ENCODE results near the gene ANKS1A. TPM values are rescaled to one million over a fixed set of nuclear protein-coding genes. Genes with fewer than 3 reads are reported as not detected.

ANKS1A gene
- total RNA-seq, 3 donors from 2014 or later (not counting 1 experiment from before 2014, with no cell fraction given): 10.4 to 11.5 (median 10.9) TPM

- Histone ChIP-seq H3K9me3 (ENCODE audit: control insufficient read depth, insufficient read depth, low read length) (no peaks in the 10 kb centered on the region), H3K4me3 (ENCODE audit: low read length) (no peak overlapping the region), H3K4me1 (ENCODE audit: control insufficient read depth, insufficient read depth, low read length) (no peaks in the 10 kb centered on the region), H3K27ac (ENCODE audit: low read length) (no peak overlapping the region), H3K36me3 (ENCODE audit: control insufficient read depth, insufficient read depth, low read length) (no peaks in the 10 kb centered on the region), H3K27me3 (ENCODE audit: control insufficient read depth, insufficient read depth, low read length) (no peaks in the 10 kb centered on the region)
- peaks cover 0 to 7% of the 10 kb centered on the region in 2 donors for H3K4me1 Mint-ChIP-seq
- no peaks in the 10 kb centered on the region for H3K9me3 Mint-ChIP-seq
- DNase-seq: no peak
- TF ChIP-seq, protein P1, sequence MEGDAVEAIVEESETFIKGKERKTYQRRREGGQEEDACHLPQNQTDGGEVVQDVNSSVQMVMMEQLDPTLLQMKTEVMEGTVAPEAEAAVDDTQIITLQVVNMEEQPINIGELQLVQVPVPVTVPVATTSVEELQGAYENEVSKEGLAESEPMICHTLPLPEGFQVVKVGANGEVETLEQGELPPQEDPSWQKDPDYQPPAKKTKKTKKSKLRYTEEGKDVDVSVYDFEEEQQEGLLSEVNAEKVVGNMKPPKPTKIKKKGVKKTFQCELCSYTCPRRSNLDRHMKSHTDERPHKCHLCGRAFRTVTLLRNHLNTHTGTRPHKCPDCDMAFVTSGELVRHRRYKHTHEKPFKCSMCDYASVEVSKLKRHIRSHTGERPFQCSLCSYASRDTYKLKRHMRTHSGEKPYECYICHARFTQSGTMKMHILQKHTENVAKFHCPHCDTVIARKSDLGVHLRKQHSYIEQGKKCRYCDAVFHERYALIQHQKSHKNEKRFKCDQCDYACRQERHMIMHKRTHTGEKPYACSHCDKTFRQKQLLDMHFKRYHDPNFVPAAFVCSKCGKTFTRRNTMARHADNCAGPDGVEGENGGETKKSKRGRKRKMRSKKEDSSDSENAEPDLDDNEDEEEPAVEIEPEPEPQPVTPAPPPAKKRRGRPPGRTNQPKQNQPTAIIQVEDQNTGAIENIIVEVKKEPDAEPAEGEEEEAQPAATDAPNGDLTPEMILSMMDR (IDR thresholded peaks at IDR 0.05): no peak
- H3K27me3 Mint-ChIP-seq (ENCODE audit: low read depth in 2 of 2): no peaks in the 10 kb centered on the region
- no peaks in the 10 kb centered on the region for H3K36me3 Mint-ChIP-seq
- 95% methylated on average over 11 of the region's 11 CpGs for WGBS (ENCODE audit: insufficient coverage)
- H3K4me3 Mint-ChIP-seq: no peak overlapping the region
- intact Hi-C loops (cut with micrococcal nuclease): no loop called here
- ATAC-seq: no peak
- H3K27ac Mint-ChIP-seq: no peak overlapping the region
These were observed 178.2 kb downstream of the ANKS1A start for GRCh38 chr6:35067234-35067633.

DNA sequence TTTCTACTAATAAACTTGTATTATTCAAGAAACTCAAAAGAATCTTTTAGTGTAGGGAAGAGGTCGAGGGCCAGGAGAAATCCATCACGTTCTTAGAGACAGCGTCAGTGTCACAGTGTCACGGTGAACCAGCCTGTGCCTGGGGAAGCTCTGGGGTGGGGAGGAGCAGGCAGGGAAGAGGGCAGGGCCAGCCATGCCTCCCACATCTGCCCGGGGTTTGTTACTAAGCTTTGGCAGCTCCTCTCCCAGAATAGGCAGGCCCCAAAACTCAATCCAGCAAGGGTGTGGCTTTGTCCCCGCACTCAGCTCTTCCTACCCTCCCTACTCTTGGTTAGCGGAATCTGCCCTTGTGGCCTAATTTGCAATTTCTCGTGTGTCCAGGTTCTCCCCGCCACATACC, 179.2 kb downstream of the ANKS1A start:
- Histone ChIP-seq H3K27ac (ENCODE audit: low read length) (no peak overlapping the region), H3K9me3 (ENCODE audit: control insufficient read depth, insufficient read depth, low read length) (no peaks in the 10 kb centered on the region), H3K27me3 (ENCODE audit: control insufficient read depth, insufficient read depth, low read length) (no peaks in the 10 kb centered on the region), H3K4me3 (ENCODE audit: low read length) (no peak overlapping the region), H3K36me3 (ENCODE audit: control insufficient read depth, insufficient read depth, low read length) (no peaks in the 10 kb centered on the region), H3K4me1 (ENCODE audit: control insufficient read depth, insufficient read depth, low read length) (no peaks in the 10 kb centered on the region)
- H3K27ac Mint-ChIP-seq: no peak overlapping the region
- no peak overlapping the region for H3K4me3 Mint-ChIP-seq
- no peaks in the 10 kb centered on the region for H3K27me3 Mint-ChIP-seq (ENCODE audit: low read depth in 2 of 2)
- intact Hi-C loops (cut with micrococcal nuclease): no loop called here
- TF ChIP-seq, protein P1 (IDR thresholded peaks at IDR 0.05): no peak
- no peaks in the 10 kb centered on the region for H3K36me3 Mint-ChIP-seq
- ATAC-seq (no peak), DNase-seq (no peak)
- H3K9me3 Mint-ChIP-seq: no peaks in the 10 kb centered on the region
- WGBS (ENCODE audit: insufficient coverage): 90% methylated on average over 7 of the region's 9 CpGs
- peaks cover 0 to 5% of the 10 kb centered on the region in 2 donors for H3K4me1 Mint-ChIP-seq

DNA sequence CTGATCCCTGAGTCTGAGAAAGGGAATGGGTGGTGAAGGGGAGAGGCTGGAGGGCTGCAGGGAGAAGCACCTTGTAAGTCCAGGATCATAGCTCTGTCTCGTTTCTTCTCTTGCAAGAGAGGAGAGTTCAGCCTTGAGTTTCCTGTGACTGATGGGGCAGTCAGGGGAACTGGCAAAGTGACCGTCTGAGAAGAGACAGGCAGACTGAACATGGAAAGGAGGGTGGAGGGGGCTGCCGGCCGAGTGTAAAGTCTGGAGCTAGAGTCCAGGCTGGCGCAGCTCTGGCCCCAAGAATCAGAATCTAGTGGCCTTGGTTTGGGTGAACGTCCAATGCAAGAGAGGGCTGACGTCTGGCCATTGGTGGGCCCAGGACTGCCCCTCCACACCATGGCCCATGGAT, 179.6 kb downstream of the ANKS1A start:
- ATAC-seq (no peak), DNase-seq (no peak)
- Mint-ChIP-seq H3K4me3 (no peak overlapping the region), H3K9me3 (no peaks in the 10 kb centered on the region), H3K4me1 (peaks cover 0 to 5% of the 10 kb centered on the region in 2 donors), H3K27me3 (ENCODE audit: low read depth in 2 of 2) (no peaks in the 10 kb centered on the region), H3K27ac (no peak overlapping the region), H3K36me3 (no peaks in the 10 kb centered on the region)
- H3K36me3 ChIP-seq (ENCODE audit: control insufficient read depth, insufficient read depth, low read length): no peaks in the 10 kb centered on the region
- H3K4me3 ChIP-seq (ENCODE audit: low read length): no peak overlapping the region
- WGBS (ENCODE audit: insufficient coverage): 96% methylated on average over 7 of the region's 7 CpGs
- no peak overlapping the region for H3K27ac ChIP-seq (ENCODE audit: low read length)
- no peaks in the 10 kb centered on the region for H3K27me3 ChIP-seq (ENCODE audit: control insufficient read depth, insufficient read depth, low read length)
- no peaks in the 10 kb centered on the region for H3K4me1 ChIP-seq (ENCODE audit: control insufficient read depth, insufficient read depth, low read length)
- TF ChIP-seq, protein P1 (IDR thresholded peaks at IDR 0.05): no peak
- no peaks in the 10 kb centered on the region for H3K9me3 ChIP-seq (ENCODE audit: control insufficient read depth, insufficient read depth, low read length)
- intact Hi-C loops (cut with micrococcal nuclease): no loop called here

DNA sequence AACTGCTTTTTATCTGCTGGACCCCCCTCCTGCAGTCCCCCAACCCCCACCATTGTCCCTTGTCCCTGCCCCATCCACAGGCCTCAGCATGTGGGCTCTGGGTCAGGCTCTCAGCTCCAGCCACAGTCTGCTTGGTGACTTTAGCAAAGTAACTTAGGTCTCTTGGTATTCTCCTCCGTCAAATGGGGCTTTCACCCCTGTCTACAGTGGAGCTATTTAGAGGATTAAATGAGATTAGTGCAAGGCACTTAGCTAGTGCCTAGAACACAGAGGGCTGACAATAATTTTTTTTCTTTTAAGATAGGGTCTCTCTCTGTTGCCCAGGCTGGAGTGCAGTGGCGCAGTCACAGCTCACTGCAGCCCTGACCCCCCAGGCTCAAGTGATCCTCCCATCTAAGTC, 180.2 kb downstream of the ANKS1A start:
- Histone ChIP-seq H3K27me3 (ENCODE audit: control insufficient read depth, insufficient read depth, low read length) (no peaks in the 10 kb centered on the region), H3K36me3 (ENCODE audit: control insufficient read depth, insufficient read depth, low read length) (no peaks in the 10 kb centered on the region), H3K9me3 (ENCODE audit: control insufficient read depth, insufficient read depth, low read length) (no peaks in the 10 kb centered on the region), H3K27ac (ENCODE audit: low read length) (no peak overlapping the region), H3K4me1 (ENCODE audit: control insufficient read depth, insufficient read depth, low read length) (no peaks in the 10 kb centered on the region), H3K4me3 (ENCODE audit: low read length) (no peak overlapping the region)
- Mint-ChIP-seq H3K4me3 (no peak overlapping the region), H3K27me3 (ENCODE audit: low read depth in 2 of 2) (no peaks in the 10 kb centered on the region), H3K27ac (no peak overlapping the region), H3K4me1 (peaks cover 0 to 5% of the 10 kb centered on the region in 2 donors), H3K9me3 (no peaks in the 10 kb centered on the region), H3K36me3 (no peaks in the 10 kb centered on the region)
- no peak for ATAC-seq
- 100% methylated on average over 2 of the region's 2 CpGs for WGBS (ENCODE audit: insufficient coverage)
- intact Hi-C loops (cut with micrococcal nuclease): no loop called here
- TF ChIP-seq, protein P1 (IDR thresholded peaks at IDR 0.05): no peak
- no peak for DNase-seq

Data from natural killer cell (primary cell).